Measurements from ENCODE around the gene WWOX.

Gene WWOX

DNA sequence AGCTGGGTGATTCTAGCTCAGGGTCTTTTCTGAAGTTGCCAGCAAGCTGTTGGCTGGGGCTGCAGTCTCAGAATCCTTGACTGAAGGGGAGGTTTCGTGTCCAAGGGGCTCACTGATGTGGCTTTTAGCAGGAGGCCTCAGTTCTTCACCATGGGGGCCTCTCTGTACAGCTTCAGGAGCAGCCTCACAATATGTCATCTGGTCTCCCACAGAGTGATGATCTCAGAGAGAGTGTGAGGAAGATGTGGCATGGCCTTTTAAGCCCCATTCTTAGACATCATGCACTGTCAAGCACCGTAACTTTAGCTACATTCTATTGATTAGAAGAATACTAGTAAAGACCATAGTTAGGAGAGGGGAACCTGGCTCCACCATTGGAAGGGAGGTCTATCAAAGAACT, 732.6 kb downstream of the WWOX start:
- DNase-seq = no peak

GRCh38 chr16:78836802-78837491, 737.5 kb downstream of the WWOX start:
- peak; percentile 14 for DNase-seq

DNA sequence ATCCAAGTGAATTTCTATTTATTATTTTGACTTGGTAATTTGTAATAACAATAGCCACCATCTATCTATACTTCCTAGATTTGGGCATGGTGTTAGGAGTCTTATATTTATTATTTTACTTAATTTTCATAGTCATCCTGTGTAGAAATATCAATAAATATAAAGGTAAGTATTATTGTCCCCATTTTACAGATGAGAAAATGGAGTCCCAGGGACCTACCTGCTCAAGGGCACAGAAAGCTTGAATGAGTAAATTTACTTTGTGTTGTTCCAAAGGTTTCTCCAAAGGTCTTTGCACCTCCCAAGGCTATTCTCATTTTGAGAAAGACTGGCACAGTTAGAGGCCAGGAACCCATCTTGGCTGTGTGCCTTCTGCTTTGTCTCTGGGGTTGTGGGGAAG, 738.3 kb downstream of the WWOX start:
- no peak for DNase-seq

DNA sequence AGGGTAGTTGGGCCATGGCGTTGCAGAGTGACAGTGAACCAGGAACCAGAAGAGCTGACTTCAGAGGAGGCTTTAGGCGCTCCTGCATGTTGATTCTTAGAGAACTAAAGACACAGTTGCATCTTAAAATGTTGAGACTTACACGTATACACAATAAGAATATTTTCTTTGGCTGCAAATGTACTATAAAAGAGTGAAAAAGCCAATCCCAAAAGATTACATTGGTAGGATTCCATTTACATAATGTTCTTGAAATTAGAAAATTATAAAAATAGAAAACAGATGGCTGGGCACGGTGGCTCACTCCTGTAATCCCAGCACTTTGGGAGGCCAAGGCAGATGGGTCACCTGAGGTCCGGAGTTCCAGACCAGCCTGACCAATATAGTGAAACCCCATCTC, 738.8 kb downstream of the WWOX start:
- no peak for DNase-seq

DNA sequence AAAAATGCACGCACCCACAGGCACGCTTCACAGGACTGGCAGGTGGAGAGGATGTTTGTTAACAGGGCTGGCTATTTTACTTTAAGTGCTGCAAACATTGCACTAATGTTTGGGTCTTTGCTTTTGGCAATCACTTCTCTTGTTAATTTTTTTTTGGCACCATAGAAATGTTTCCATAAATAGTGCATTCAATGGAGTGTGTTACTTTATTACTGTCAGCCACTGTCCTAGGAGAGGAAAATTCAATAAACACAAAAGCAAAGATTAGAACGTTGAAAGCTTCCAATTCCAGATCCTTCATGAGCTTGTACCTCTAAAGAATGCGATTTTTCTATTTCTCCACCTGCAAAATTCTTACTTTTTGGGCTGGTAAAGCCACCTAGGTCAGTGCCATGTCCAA, 743.5 kb downstream of the WWOX start:
- DNase-seq = no peak

GRCh38 chr16:78843978-78844377, 744.5 kb downstream of the WWOX start:
- no peak for DNase-seq

- DNase-seq = no peak
These were observed 745.2 kb downstream of the WWOX start for GRCh38 chr16:78844682-78845081.

DNA sequence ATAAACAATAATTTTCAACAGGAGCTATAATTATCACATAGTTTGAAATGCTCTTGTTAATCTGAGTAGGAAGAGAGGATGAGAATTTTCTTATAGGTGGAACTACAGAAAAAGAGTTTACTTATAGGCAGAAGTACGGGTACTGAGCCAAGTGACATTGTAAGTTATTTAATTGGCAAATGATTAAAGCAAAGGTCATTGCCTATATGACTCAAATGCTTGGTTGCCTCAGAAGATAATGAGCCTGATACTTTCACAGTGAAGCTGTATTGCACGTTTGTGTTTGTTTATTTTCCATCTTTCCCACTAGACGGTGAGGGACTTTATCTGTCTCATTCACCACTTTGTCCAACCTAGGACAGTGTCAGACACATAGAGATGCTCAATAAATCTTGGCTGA, 751.8 kb downstream of the WWOX start:
- no peak for DNase-seq

DNA sequence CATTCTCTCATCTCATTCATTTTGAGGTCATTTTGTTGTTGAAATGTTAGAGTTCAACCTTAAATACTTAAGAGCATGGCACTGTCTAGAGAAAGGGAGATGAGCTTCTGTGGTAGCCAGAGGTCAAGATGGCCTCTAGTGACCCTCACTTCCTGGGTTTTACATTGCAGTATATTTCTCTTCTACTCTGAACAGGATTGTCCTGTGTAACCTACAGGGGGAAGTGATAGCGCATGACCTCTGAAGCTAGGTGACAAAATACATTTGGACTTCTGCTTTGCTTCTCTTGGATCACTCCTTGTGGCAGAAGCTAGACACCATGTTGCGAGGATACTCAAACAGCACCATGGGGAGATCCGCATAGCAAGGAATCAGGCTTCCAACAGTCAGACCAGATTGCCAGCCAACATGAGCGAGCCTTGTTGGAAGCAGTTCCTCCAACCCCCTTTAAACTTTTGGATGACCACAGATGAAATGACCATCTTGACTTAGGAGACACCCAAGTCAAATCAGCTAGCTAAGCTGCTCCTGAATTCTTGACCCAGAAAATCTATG, 752.7 kb downstream of the WWOX start:
- no peak for DNase-seq

DNA sequence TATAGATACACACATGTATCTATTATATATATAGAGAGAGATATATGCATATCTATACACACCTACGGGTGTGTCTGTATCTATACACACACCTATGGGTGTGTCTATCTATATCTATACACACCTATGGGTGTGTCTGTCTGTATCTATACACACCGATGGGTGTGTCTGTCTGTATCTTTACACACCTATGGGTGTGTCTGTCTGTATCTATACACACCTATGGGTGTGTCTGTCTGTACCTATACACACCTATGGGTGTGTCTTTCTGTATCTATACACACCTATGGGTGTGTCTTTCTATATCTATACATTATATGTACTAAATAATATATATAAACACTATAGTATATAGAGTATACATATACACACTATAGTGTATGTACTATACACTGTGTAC, 762.6 kb downstream of the WWOX start:
- no peak for DNase-seq

DNA sequence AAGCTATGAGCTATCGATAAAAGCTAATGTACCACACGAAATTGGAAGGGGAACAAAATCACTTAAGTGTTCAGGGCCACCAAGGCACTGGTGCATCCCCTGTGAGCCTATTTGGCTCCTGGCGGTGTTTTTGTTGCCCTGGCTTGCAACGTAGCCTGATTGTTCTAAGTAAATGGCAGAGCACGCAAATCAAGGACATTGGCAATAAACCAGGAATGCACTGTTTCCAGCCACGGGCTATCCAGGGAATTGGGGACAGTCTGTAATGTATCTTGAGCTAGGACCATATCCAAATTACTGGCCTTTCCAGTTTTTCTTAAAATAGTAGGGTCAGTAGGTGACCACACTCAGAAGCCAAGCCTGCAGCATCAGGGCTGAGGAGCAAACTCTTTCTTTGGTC, 767.1 kb downstream of the WWOX start:
- no peak for DNase-seq

GRCh38 chr16:78869492-78869891, 770.0 kb downstream of the WWOX start:
- no peak for DNase-seq

DNA sequence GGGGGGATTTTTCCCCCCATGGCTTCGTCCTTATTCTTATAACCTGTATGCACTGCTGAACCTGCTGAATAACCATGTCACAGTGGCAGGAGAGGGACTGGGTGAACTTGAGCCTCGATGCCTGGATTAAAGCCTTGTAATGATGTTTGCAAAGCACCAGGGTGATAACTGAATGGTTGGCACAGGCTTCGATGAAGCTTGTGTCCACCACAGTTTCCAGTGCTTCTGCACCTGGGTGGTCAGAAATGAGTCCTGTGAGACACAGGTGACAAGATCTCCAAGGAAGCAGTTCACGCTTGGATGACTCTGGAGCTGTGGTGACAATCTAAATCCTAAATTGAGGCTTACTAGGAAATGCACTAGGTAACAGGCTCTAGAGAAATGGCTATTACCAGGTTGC, 771.8 kb downstream of the WWOX start:
- no peak for DNase-seq

DNA sequence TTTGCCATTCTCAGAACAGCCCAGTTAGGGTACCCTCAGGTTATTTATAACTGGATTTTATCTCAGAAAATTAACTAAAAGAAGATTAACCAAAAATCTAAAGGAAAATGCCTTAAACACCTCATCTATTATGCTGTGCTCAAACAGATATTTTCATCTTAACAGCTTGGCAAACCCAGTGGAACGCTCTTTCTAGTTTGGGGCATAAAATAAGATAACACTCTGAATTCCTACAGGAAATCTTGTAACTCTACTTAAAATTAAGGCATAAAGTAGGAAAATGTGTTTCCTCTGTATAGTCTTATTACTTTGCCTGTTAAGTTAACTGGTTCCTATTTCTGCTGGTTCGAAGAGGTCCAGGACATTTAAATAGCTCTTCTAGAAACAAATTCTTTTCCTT, 777.2 kb downstream of the WWOX start:
- DNase-seq = no peak

DNA sequence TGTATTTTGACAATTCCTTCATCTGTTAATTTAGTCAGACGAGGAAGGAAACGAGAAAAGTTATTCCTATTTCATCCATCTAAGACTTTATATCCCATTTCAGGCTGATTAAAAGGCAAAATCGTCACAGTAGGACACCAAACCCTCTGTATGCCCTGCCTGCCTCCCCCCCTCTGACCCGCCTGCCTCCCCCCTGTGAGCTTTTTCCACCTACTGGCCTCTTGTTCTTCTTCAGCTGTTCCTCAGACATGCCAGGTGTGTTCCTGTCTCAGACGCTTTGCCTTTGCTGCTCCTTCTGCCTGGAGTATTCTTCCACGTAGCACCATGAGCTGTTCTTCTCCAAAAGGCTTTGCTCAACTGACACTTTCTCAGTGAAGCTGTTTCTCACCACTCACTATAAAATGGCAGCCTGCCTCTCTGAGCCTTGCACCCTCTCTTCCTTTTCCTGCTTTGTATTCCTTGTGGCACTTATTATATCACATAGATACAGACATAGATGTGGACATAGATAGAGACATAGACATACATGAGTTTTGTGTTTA, 777.7 kb downstream of the WWOX start:
- no peak for DNase-seq

GRCh38 chr16:78878570-78878969, 779.1 kb downstream of the WWOX start:
- no peak for DNase-seq

DNA sequence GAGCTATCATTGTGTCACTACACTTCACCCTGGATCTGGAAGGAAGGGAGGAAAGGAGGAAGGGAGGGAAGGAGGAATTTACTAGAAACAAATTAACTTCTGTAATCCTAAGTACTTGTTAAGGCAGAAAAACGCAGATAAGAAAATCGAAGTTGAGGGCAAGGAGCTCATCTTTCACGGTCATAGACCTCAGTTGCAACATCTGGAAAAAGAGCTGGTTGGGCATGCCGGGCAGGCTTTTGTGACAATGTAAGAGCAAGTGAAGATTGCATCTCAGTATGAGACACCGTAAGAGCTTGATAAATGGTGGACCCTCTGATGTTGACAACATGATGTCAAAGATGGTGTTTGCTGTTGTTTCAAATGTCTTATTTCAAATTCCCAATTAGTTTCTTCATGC, 779.6 kb downstream of the WWOX start:
- DNase-seq = no peak

GRCh38 chr16:78882150-78882549, 782.7 kb downstream of the WWOX start:
- no peak for DNase-seq

- no peak for DNase-seq
These were observed 783.3 kb downstream of the WWOX start for GRCh38 chr16:78882751-78883150.

DNA sequence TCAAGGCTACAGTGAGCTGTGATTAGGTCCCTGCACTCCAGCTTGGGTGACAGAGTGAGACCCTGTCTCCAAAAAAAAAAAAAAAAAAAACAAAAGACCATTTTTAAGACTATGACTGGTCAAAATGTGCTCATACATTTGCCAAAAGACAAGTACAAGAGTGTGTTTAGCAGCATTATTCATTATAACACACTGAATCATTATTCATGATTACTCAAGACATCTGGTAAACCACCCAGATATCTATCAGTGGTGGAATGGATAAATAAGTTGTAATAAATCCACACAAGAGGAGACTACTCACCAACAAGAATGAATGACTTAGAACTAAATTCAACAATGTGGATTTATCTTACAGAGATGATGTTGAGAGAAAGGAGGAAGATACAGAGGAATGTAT, 784.8 kb downstream of the WWOX start:
- no peak for DNase-seq

DNA sequence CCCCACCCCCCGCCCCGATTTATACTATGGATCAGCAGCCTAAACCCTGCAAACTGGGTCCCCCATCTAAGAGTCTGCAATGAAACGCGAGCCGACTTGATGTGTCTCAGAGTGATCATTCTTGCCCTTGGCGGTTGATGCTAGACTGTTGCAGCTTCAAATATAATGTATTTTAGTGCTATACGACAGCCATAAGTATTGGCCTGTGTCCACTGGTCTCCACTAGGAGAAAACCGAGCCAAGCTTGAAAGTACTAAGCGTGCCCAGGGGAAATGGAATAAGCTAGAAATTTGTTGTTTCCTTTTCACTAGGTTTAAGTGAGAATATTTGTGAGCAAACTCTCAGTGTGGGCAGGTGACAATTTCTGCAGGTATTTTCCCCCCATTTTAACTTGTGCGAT, 789.9 kb downstream of the WWOX start:
- DNase-seq = no peak

- DNase-seq = no peak
These were observed 791.0 kb downstream of the WWOX start for GRCh38 chr16:78890373-78890895.

DNA sequence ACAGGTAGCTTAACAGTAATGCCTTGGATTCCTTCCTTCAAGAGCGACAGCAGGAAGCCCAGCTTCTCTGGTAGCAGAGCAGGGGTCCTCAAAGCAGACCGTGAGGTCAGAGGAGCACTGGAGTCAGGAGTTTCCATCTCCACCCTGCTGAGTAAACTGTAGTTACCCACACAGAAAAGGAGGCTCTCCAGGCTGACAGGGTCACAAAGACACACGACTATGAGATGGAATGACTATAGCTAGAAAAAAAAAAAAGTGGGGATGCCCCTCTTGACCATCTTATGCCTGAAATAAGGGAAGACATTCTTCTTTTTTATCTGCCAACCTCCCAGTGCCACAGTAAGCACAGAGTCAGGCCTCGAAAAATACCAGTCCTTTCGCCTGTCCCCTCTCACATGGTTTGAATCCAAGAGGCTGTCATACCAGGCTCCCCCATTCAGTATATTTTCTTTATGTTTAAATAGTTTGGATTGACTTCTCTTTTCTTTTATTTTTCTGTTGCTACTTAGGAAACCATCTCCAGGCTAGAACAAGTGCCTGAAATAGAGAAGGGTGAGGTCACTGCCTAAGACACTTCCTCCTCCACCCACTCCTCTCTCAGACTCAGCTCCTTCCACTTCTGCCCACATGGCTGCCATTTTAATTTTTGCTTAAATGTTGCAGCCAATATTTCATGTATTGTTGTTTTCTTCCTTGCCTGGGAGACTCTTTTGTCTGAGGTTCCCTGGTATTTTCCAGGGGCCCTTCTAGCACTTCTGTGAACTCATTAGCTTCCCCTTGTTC, 793.7 kb downstream of the WWOX start:
- DNase-seq = peak; percentile 31

DNA sequence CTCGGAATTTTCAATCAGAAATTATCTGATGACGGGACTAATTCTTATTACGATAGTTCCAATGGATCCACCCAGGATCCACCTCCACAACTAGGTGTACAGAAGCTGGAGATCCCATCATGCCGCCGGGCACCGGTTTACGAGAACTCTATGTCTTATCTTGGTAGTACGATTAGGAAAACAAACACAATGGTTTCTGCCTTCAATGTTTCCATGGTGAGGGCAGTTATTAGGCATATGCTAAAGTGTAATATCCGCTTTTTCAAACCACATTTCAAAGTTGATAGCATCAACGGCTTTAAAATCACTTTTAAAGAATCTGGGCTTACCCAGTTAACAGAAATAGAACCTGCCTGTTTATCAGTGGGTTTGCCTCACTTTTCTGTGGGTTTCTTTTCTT, 795.4 kb downstream of the WWOX start:
- peak; percentile 45 for DNase-seq
